GM23338 (cell line): ENCODE measurements around the gene SF3B1.

Experiments used
- CREB1 ChIP-seq: fragments of 250-450 bp; sonication (Bioruptor Pico); IDR thresholded peaks from 2 replicates; pipeline ENCODE4 v1.5.0; 2020; ENCODE audit warnings: low read depth, mild to moderate bottlenecking, moderate library complexity
- CTCF ChIP-seq, 2 experiments: fragments of 200-600 bp in 1 of 2; sonication (generic) in 1 of 2; conservative IDR thresholded peaks; 2 replicates each; pipeline versions ENCODE4 v1.5.1 to v1.6.1; 2016 to 2017; ENCODE audit warnings: antibody characterized with exemption in 2 of 2, low read depth in 2 of 2, mild to moderate bottlenecking in 2 of 2, moderate library complexity in 1 of 2
- EZH2 ChIP-seq: fragments of 200-600 bp; sonication (generic); IDR thresholded peaks from one replicate; pipeline ENCODE4 v1.8.0; 2017; ENCODE audit warnings: antibody characterized with exemption, mild to moderate bottlenecking, low read depth; ENCODE audit not compliant: unreplicated experiment
- EZH2phosphoT487 ChIP-seq: fragments of 200-600 bp; sonication (generic); IDR thresholded peaks from one replicate; pipeline ENCODE4 v1.8.1; 2018; ENCODE audit warnings: antibody characterized with exemption; ENCODE audit not compliant: unreplicated experiment
- JUNB ChIP-seq: IDR thresholded peaks from one replicate; pipeline ENCODE4 v1.6.1; 2016; ENCODE audit warnings: antibody characterized with exemption; ENCODE audit not compliant: unreplicated experiment
- NANOG ChIP-seq: IDR thresholded peaks from 2 replicates; pipeline ENCODE4 v1.6.1; 2016; ENCODE audit warnings: antibody characterized with exemption, borderline replicate concordance
- POLR2AphosphoS5 ChIP-seq: IDR thresholded peaks from 2 replicates; pipeline ENCODE4 v1.6.1; 2016; ENCODE audit warnings: antibody characterized with exemption, low read depth
- REST ChIP-seq: IDR thresholded peaks from one replicate; pipeline ENCODE4 v1.6.1; 2018; ENCODE audit warnings: antibody characterized with exemption; ENCODE audit not compliant: unreplicated experiment
- STAT1 ChIP-seq: IDR thresholded peaks from one replicate; pipeline ENCODE4 v1.6.1; 2016; ENCODE audit warnings: antibody characterized with exemption; ENCODE audit not compliant: unreplicated experiment
- ZNF114 ChIP-seq: fragments of 250-450 bp; sonication (Bioruptor Pico); IDR thresholded peaks from 2 replicates; pipeline ENCODE4 v1.5.0; 2020; ENCODE audit warnings: mild to moderate bottlenecking, moderate library complexity
- ZNF331 ChIP-seq: fragments of 250-450 bp; sonication (Bioruptor Pico); IDR thresholded peaks from 2 replicates; pipeline ENCODE4 v1.5.0; 2020; ENCODE audit warnings: low read depth, mild to moderate bottlenecking, moderate library complexity
- TF ChIP-seq, protein P1 (sequence below): fragments of 250-450 bp; sonication (Bioruptor Pico); IDR thresholded peaks from 2 replicates; pipeline ENCODE4 v1.5.0; 2020; ENCODE audit warnings: mild to moderate bottlenecking, moderate library complexity

- TF ChIP-seq CTCF (conservative IDR thresholded peaks at IDR 0.05; ENCODE audit: low read depth in 2 of 2) (no peak), EZH2 (no peak), STAT1 (no peak), POLR2AphosphoS5 (no peak), REST (no peak), NANOG (no peak), CREB1 (no peak), EZH2phosphoT487 (no peak), JUNB (no peak), ZNF331 (CRISPR knock-in tag) (no peak), ZNF114 (CRISPR knock-in tag) (no peak)
- TF ChIP-seq, protein P1, sequence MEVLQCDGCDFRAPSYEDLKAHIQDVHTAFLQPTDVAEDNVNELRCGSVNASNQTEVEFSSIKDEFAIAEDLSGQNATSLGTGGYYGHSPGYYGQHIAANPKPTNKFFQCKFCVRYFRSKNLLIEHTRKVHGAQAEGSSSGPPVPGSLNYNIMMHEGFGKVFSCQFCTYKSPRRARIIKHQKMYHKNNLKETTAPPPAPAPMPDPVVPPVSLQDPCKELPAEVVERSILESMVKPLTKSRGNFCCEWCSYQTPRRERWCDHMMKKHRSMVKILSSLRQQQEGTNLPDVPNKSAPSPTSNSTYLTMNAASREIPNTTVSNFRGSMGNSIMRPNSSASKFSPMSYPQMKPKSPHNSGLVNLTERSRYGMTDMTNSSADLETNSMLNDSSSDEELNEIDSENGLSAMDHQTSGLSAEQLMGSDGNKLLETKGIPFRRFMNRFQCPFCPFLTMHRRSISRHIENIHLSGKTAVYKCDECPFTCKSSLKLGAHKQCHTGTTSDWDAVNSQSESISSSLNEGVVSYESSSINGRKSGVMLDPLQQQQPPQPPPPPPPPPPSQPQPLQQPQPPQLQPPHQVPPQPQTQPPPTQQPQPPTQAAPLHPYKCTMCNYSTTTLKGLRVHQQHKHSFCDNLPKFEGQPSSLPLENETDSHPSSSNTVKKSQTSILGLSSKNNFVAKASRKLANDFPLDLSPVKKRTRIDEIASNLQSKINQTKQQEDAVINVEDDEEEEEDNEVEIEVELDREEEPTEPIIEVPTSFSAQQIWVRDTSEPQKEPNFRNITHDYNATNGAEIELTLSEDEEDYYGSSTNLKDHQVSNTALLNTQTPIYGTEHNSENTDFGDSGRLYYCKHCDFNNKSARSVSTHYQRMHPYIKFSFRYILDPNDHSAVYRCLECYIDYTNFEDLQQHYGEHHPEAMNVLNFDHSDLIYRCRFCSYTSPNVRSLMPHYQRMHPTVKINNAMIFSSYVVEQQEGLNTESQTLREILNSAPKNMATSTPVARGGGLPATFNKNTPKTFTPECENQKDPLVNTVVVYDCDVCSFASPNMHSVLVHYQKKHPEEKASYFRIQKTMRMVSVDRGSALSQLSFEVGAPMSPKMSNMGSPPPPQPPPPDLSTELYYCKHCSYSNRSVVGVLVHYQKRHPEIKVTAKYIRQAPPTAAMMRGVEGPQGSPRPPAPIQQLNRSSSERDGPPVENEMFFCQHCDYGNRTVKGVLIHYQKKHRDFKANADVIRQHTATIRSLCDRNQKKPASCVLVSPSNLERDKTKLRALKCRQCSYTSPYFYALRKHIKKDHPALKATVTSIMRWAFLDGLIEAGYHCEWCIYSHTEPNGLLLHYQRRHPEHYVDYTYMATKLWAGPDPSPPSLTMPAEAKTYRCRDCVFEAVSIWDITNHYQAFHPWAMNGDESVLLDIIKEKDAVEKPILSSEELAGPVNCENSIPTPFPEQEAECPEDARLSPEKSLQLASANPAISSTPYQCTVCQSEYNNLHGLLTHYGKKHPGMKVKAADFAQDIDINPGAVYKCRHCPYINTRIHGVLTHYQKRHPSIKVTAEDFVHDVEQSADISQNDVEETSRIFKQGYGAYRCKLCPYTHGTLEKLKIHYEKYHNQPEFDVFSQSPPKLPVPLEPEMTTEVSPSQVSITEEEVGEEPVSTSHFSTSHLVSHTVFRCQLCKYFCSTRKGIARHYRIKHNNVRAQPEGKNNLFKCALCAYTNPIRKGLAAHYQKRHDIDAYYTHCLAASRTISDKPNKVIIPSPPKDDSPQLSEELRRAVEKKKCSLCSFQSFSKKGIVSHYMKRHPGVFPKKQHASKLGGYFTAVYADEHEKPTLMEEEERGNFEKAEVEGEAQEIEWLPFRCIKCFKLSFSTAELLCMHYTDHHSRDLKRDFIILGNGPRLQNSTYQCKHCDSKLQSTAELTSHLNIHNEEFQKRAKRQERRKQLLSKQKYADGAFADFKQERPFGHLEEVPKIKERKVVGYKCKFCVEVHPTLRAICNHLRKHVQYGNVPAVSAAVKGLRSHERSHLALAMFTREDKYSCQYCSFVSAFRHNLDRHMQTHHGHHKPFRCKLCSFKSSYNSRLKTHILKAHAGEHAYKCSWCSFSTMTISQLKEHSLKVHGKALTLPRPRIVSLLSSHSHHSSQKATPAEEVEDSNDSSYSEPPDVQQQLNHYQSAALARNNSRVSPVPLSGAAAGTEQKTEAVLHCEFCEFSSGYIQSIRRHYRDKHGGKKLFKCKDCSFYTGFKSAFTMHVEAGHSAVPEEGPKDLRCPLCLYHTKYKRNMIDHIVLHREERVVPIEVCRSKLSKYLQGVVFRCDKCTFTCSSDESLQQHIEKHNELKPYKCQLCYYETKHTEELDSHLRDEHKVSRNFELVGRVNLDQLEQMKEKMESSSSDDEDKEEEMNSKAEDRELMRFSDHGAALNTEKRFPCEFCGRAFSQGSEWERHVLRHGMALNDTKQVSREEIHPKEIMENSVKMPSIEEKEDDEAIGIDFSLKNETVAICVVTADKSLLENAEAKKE (CRISPR knock-in tag) = no peak
Measured at GRCh38 chr2:197472166-197472565, 37.3 kb upstream of the SF3B1 start.
